Natural killer cell treated with Interleukin-12 subunit alpha and Interleukin-12 subunit beta and Interleukin-15 and Interleukin-18, amount 100 ng/mL, for 72 hours (primary cell): ENCODE measurements around the gene MRGPRE. TPM values are rescaled to one million over a fixed set of nuclear protein-coding genes. Genes with fewer than 3 reads are reported as not detected.
A peak's percentile ranks its signal among the peaks of the same experiment; 100 is the strongest.

Experiments used
- ATAC-seq, 2 donors: fragments of 150-1000 bp; cut with Tn5 transposase in 1 of 2; sonication (Bioruptor Pico), chemical (Tn5 transposase) in 1 of 2; 2 replicates each; pipeline ENCODE4 v1.10.0; 2021
- DNase-seq: peaks from one replicate; pipeline ENCODE4 v3.0.0; 2022; ENCODE audit warnings: low spot score
- H3K27ac Mint-ChIP-seq, 2 donors: 1 replicate in 1 of 2; 2 replicates in 1 of 2; pipeline ENCODE4 v1.8.0; 2022; ENCODE audit warnings: mixed read lengths in 2 of 2, mild to moderate bottlenecking in 1 of 2, moderate library complexity in 1 of 2
- H3K27me3 Mint-ChIP-seq, 2 donors: 1 replicate in 1 of 2; 2 replicates in 1 of 2; pipeline ENCODE4 v1.8.0; 2022; ENCODE audit warnings: mixed read lengths in 2 of 2
- H3K36me3 Mint-ChIP-seq: one replicate; pipeline ENCODE4 v1.8.0; 2022; ENCODE audit warnings: mixed read lengths
- H3K4me1 Mint-ChIP-seq, 2 donors: 1 replicate in 1 of 2; 2 replicates in 1 of 2; pipeline ENCODE4 v1.8.0; 2022; ENCODE audit warnings: low read depth in 2 of 2, mixed read lengths in 2 of 2, mild to moderate bottlenecking in 1 of 2
- H3K4me3 Mint-ChIP-seq: one replicate; pipeline ENCODE4 v1.8.0; 2022; ENCODE audit warnings: mixed read lengths
- H3K9me3 Mint-ChIP-seq: 2 replicates; pipeline ENCODE4 v1.8.0; 2022; ENCODE audit warnings: mixed read lengths
- total RNA-seq, 2 donors: library from RNA; stranded (reverse); gene quantifications; one replicate each; pipeline ENCODE4 v1.2.3, GENCODE V29; 2022

Gene MRGPRE
- total RNA-seq, 2 donors from 2014 or later, result not detected

DNA sequence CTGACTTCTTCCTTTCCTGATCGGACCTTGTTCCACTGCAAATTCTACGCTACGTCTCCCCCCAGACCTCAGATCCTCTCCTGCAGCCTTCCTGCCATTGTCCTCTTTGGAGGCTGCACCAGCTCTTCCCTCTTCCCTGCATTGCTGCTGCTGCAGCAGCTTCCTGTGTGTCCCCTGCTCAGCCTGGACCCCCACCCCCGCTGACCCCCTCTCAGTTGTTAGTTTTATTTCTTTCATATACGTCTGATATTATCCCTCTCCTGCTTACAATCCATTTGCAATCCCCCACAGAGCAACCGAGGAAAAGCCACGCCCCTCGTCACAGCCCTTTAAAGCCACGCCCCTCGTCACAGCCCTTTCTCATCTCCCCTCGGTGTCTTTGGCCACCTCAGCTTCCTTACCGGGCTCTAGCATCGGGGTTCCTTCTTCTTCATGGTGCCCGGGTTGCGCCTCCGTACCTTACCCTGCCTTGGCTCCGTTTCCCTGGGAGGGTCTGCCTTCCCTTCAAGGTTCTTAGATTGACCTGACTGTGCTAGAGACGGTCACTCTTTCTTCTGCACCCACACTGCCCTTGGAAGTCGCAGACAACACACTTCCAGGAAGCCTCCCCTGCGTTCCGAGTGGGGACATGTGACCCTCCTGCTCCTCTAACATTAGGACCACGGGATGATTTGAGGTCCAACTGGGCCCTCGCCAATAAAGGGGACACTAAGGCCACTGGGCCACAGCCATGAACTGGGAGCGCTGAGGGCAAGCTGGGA lies 18.4 kb downstream of the MRGPRE start:
- no peak for ATAC-seq
- Mint-ChIP-seq H3K36me3 (peaks cover 5% of the 10 kb centered on the region), H3K4me3 (no peak overlapping the region), H3K27me3 (peaks cover 13 to 18% of the 10 kb centered on the region in 2 donors), H3K4me1 (peaks cover 7% of the 10 kb centered on the region in 2 donors), H3K9me3 (no peaks in the 10 kb centered on the region), H3K27ac (no peak overlapping the region)
- DNase-seq, result peak; percentile 31

DNA sequence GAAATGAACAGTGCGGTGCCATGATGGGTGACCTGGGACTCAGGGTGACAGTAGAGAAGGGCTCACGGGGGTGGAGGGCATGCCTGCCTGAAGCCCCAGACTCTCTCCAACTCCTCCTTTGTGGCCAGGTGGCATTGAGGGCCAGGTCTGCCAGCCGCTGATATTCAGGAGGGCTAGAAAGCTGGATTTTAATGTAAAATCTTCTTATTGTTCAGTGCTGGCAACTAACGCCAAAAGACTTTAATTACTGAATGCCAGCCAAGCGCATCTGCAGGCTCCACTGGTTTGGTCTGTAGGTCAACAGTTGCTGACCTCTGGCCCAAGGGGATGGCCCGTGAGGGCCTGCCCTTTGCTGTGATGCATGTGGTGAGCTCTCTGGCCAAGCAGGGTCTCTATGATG lies 23.9 kb downstream of the MRGPRE start:
- DNase-seq (no peak), ATAC-seq (no peak)
- Mint-ChIP-seq H3K4me1 (peaks cover 8 to 10% of the 10 kb centered on the region in 2 donors), H3K36me3 (peaks cover 5% of the 10 kb centered on the region), H3K27me3 (peaks cover 0 to 2% of the 10 kb centered on the region in 2 donors), H3K9me3 (no peaks in the 10 kb centered on the region), H3K27ac (no peak overlapping the region), H3K4me3 (no peak overlapping the region)

DNA sequence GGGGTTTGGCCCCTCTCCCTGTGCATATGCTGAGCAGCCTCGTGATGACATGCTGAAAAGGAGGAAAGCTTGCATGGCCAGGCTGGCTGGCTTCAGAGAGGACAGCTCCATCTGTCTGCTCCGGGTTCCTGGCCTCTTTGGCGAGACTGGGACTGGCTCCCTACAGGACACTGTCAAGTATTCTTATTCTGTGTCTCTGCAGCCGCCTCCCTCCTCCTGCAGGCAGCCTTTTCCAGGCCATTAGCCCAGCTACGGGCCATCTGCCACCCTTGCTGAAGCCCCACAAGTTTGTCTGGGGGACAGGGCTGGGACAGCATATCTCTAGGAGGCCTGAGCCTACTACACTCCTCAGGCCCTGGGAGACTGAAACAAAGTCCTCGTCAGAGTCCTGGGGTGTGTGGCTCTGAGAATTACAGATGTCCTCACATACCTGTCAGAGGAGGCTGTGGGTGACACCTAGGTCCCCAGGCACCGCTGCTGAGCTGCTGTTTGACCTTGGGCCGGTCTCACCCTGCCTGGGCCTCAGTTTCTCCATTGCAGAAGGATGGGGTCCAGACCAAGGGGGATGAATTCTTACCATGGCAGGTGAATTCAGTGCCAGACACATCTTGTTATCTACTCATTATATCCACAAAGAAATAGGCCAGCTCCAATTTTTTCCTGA lies 24.6 kb downstream of the MRGPRE start:
- H3K4me1 Mint-ChIP-seq, result peaks cover 9 to 10% of the 10 kb centered on the region in 2 donors
- H3K4me3 Mint-ChIP-seq, result no peak overlapping the region
- peaks cover 0 to under 1% of the 10 kb centered on the region in 2 donors for H3K27me3 Mint-ChIP-seq
- peaks cover 5% of the 10 kb centered on the region for H3K36me3 Mint-ChIP-seq
- ATAC-seq (no peak), DNase-seq (peak; percentile 57)
- no peaks in the 10 kb centered on the region for H3K9me3 Mint-ChIP-seq
- no peak overlapping the region for H3K27ac Mint-ChIP-seq

DNA sequence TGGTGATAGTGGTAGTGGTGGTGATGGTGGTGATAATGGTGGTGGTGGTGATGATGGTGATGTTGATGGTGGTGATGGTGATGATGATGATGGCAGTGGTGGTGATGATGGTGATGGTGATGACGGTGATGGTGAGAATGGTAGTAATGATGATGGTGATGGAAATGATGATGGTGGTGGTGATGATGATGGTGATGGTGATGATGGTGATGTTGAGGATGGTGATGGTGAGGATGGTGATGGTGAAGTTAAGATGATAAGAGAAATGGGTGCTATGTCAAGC lies 25.4 kb downstream of the MRGPRE start:
- DNase-seq, result no peak

DNA sequence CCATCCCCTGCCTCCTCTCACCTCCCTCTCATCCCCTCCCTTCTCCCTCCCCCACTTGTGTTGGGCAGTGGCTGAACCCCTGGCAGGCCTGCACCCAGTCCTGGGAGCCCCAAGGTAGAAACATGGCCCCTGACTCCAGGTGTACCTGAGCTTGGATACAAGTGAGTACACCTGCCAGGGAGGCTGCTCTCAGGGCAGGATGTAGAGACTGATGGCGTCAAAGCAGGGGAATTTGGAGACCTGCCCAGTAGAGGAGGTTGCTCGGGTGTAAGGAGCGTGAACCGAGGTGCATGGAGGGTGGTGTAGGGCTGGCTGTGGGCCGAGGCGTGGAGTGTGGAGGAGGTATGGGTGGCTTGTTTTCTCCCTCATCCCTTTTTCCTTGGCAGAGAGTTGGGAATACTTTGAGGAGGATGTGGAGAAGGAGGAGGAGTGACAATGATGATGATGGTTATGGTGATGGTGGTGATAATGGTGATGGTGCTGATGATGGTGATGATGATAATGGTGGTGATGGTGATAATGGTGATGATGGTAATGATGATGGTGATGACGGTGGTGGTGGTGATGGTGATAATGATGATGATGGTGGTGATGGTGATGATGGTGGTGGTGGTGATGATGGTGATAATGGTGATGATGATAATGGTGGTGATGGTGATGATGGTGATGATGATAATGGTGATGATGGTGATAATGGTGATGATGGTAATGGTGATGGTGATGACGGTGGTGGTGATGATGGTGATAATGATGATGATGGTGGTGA lies 25.9 kb downstream of the MRGPRE start:
- DNase-seq (peak; percentile 38), ATAC-seq (no peak)
- no peak overlapping the region for H3K27ac Mint-ChIP-seq
- H3K27me3 Mint-ChIP-seq, result peaks cover 0 to 3% of the 10 kb centered on the region in 2 donors
- peaks cover 10 to 12% of the 10 kb centered on the region in 2 donors for H3K4me1 Mint-ChIP-seq
- H3K4me3 Mint-ChIP-seq, result no peak overlapping the region
- no peaks in the 10 kb centered on the region for H3K36me3 Mint-ChIP-seq
- H3K9me3 Mint-ChIP-seq, result no peaks in the 10 kb centered on the region

More for the DNA sequence above, 25.4 kb downstream of the MRGPRE start:
- no peaks in the 10 kb centered on the region for H3K9me3 Mint-ChIP-seq
- no peak overlapping the region for H3K27ac Mint-ChIP-seq
- H3K36me3 Mint-ChIP-seq, result peaks cover 4% of the 10 kb centered on the region
- peaks cover 0 to 3% of the 10 kb centered on the region in 2 donors for H3K27me3 Mint-ChIP-seq
- ATAC-seq, result no peak
- no peak overlapping the region for H3K4me3 Mint-ChIP-seq
- peaks cover 10 to 12% of the 10 kb centered on the region in 2 donors for H3K4me1 Mint-ChIP-seq

DNA sequence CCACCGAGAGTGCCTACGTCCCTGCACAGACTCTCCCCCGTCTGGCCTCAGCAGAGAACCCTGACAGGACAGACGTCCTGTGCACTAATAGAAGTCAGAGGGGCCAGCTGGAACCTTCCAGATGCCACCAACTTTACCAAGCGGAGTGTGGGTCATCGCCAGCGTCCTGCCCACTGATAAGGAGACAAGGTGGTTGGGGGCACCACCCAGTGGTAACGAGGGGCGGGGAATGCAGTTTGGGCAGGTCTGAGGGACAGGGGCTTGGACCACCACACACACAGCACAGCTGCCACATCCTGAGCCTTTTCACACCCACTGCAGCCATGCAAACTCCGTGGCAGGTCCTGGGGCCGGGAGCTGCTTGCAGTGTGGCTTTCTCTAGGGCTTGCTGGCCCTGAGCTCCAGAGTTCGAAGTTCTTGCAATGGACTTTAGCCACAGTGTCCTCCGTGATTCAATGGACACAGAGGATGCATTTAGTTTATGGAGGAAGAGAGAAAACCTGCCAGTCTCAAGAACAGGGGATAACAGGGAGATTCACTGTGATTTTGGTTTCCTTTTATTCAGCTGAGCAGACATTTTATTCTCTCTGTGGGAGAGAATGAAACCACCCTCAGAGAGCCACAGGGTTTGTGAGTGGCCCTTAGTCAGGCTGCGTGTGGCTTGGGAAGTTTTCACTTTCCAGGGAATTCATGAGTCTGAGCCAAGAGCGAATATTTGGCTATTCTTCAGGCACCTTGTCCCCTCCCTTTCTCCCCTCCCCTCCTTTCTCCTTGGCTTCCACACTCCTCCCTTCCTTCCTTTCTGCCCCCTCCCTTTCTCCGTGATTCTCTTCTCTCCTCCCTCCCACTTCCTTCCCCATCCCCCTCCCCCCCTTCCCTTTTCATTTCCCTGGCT lies 26.7 kb downstream of the MRGPRE start:
- ATAC-seq, result peak; percentile 56 to 60
- peak overlapping the region; percentile 54 for H3K4me3 Mint-ChIP-seq
- H3K4me1 Mint-ChIP-seq, result peaks cover 10 to 12% of the 10 kb centered on the region in 2 donors
- no peak for DNase-seq
- H3K27ac Mint-ChIP-seq, result no peak overlapping the region
- H3K27me3 Mint-ChIP-seq, result peaks cover 0 to 3% of the 10 kb centered on the region in 2 donors
- no peaks in the 10 kb centered on the region for H3K9me3 Mint-ChIP-seq
- H3K36me3 Mint-ChIP-seq, result no peaks in the 10 kb centered on the region

DNA sequence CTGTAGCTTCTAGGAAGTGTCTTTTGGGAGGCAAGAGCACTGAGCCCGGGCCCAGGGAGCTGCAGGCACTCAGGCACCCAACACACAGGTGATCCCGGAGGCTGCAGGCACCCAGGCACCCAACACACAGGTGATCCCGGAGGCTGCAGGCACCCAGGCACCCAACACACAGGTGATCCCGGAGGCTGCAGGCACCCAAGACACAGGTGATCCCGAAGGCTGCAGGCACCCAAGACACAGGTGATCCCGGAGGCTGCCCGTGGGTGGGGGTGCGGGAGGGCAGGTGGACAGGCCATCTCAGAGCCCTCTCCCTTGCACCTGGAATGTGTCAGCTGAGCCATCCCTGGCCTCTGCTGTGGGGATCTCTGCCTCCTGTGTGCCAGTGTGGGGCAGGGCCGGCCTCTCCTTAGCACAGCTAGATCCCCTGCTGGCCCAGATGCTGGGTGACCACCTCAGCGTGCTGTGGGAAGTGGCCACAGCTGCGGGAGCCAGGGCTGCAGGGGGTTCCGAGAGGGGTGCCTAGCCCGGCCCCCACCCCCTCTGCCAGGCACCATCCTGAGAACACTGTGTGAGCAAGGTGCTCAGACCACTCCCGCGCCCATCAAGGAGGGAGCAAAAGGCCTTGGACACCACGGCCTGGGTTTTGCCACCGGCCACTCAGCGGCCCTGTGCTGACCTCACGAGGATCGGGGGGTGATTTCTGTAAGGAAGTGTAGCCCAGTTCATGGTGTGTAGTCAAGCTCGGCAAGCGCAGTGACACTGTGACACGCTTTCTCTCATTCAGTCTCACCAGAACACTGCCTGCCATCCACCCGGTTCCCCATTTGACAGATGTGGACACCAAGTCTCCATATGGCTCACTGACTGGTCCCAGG lies 27.8 kb downstream of the MRGPRE start:
- Mint-ChIP-seq H3K36me3 (no peaks in the 10 kb centered on the region), H3K4me3 (no peak overlapping the region), H3K27me3 (peaks cover 0 to 3% of the 10 kb centered on the region in 2 donors), H3K27ac (no peak overlapping the region), H3K4me1 (peaks cover 10 to 12% of the 10 kb centered on the region in 2 donors), H3K9me3 (no peaks in the 10 kb centered on the region)
- DNase-seq (no peak), ATAC-seq (no peak)

DNA sequence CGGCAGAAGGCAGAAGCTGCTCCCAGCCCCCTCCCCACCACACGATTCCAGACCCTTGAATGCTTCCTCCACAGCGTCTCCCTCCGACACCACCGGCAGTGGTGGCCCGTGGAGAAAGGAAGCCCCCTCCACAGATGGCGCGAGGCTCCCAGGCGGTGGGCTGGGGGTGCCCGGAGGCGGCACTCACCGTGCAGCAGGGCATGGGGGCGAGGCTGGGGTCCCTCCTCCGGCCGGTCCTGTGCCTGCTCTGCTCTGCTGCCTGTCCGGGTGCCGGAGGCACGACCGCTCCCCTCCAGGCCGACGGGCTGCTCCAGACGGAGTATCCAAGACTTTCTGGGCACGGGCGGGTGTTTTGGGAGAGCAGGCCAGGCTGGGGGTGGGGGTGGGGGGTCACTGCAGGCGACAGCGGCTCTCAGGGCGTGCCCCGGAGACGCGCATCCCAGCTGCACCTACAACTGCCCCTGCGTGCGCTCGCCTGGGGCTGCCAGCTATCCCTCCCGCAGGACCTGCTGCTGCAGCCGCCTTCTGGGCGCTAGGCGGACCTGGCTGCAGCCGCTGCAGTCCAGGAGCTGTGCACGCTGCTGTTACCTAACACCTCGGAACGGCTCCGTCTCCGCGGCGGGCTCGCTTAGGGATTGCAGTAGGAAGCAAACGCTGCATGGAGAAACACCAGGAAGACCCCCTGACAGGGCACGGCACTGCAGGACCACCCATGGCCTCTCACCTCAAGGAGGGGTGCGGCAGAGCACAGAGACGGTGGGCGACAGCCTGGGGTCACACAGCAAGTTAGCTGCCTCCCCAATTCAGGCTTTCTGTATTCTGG lies 28.8 kb downstream of the MRGPRE start:
- Mint-ChIP-seq H3K4me1 (peaks cover 10 to 12% of the 10 kb centered on the region in 2 donors), H3K9me3 (no peaks in the 10 kb centered on the region), H3K4me3 (no peak overlapping the region), H3K36me3 (no peaks in the 10 kb centered on the region), H3K27ac (no peak overlapping the region), H3K27me3 (peaks cover 0 to 5% of the 10 kb centered on the region in 2 donors)
- ATAC-seq (no peak), DNase-seq (no peak)

DNA sequence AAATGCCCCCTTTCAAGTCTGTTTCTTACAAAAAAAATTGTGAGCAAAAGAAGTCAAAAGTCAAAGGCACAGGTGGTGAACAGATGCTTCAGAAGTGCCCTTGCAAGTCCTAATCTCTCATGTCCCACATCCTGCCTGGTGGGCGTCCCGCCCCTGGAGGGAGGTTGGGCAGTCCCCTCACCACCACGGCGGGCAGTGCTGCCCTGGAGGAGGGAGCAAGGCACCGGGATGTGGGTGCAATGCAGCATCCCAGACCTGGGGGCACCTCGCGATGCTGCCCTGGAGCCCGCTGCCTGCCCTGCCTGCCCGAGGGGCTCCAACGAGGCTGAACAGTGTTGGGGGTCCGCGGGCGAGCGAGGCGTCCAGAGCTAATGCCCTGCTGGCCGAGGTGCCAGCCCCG lies 29.5 kb downstream of the MRGPRE start:
- ATAC-seq, result no peak
- Mint-ChIP-seq H3K36me3 (no peaks in the 10 kb centered on the region), H3K4me3 (no peak overlapping the region)

DNA sequence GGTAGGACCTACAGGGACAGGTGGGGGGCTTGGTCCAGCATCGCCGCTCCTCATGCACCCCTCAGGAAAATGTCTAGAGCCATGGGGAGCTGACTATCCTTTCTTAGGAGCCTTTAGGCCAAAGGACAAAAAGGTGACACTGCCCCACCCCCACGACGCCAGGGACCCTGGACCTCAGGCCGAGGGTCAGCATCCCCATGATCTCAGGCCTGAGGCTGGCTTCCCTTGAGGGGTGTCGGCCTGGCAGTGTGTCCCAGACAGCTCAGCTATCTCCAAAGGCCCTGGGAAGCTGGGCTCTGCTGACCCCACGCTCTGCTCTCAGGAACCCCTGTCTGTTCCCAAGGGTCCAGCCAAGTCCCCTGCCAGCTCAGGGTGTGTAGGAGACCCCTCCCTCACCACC lies 29.9 kb downstream of the MRGPRE start:
- Mint-ChIP-seq H3K4me3 (no peak overlapping the region), H3K27ac (no peak overlapping the region), H3K27me3 (peaks cover 0 to 5% of the 10 kb centered on the region in 2 donors), H3K36me3 (no peaks in the 10 kb centered on the region), H3K9me3 (no peaks in the 10 kb centered on the region), H3K4me1 (peaks cover 10 to 12% of the 10 kb centered on the region in 2 donors)
- ATAC-seq (no peak), DNase-seq (no peak)

More for the DNA sequence above, 29.5 kb downstream of the MRGPRE start:
- no peaks in the 10 kb centered on the region for H3K9me3 Mint-ChIP-seq
- H3K4me1 Mint-ChIP-seq, result peaks cover 10 to 12% of the 10 kb centered on the region in 2 donors
- DNase-seq, result no peak
- H3K27ac Mint-ChIP-seq, result no peak overlapping the region
- peaks cover 0 to 5% of the 10 kb centered on the region in 2 donors for H3K27me3 Mint-ChIP-seq

DNA sequence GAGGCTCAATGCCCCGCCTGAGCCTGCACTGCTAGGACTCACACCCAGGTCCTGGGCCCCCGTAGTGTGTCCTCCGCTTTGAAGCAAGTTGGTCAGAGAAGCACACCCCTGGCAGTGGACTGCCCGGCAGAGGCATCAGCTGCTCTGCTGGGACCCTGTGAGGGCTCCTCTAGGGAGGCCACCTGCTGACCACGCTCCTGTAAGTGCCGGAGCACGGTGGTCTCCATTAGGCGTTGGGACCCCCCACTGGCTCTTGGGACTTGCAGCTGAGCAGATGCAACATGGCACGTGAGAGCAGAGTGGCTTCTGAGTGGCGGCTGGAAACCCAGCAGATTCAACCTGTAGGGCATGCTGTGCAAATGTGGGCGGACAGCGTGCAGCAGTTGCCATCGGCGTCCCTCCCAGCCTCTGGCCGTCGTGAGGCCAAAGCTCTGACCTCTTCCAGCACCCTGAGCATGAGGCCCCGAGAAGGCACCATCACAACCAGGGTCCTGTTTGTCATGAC lies 30.5 kb downstream of the MRGPRE start:
- Mint-ChIP-seq H3K36me3 (no peaks in the 10 kb centered on the region), H3K4me1 (peaks cover 10 to 12% of the 10 kb centered on the region in 2 donors), H3K27ac (no peak overlapping the region), H3K9me3 (no peaks in the 10 kb centered on the region), H3K27me3 (peaks cover 0 to 5% of the 10 kb centered on the region in 2 donors), H3K4me3 (no peak overlapping the region)
- ATAC-seq (no peak), DNase-seq (no peak)
